ENCODE results near the gene PIK3AP1. TPM values are rescaled to one million over a fixed set of nuclear protein-coding genes. Genes with fewer than 3 reads are reported as not detected.

The PIK3AP1 gene
- total RNA-seq, 1 experiment from 2014 or later = 7.1 TPM

DNA sequence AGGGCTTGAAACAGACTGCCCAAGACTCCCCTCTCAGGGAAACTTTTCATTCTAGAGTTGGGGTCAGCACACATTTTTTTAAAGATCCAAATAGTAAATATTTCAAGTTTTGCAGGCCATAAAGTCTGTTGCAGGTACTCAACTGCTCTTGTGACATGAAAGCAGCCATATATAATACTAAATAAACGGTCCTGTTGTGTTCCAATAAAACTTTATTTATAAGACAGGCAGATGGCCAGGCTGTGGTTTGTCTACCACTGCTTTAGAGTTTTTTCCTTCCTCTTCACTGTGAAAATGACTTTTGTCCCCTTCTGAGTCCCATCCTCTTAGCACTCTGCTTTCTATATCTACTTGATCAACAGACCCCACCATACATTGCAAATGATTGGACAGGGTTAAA, 93.0 kb downstream of the PIK3AP1 start:
- Histone ChIP-seq H4K20me1 (ENCODE audit: insufficient read depth) (no peaks in the 10 kb centered on the region), H2AFZ (ENCODE audit: low read depth, low read length, poor library complexity, severe bottlenecking) (no peak overlapping the region), H3K79me2 (ENCODE audit: insufficient read depth, low read length) (no peaks in the 10 kb centered on the region), H3K27ac (ENCODE audit: low read depth, low read length) (no peak overlapping the region), H3K36me3 (ENCODE audit: control insufficient read depth in 1 of 2, insufficient read depth in 2 of 2, low read length in 2 of 2) (no peaks in the 10 kb centered on the region), H3K27me3 (ENCODE audit: insufficient read depth, low read length) (no peaks in the 10 kb centered on the region), H3K4me2 (ENCODE audit: low read length) (no peak overlapping the region), H3K4me1 (ENCODE audit: control insufficient read depth in 1 of 2, insufficient read depth in 2 of 2, low read length in 2 of 2) (no peaks in the 10 kb centered on the region), H3K9me2 (ENCODE audit: insufficient read depth) (no peaks in the 10 kb centered on the region), H3K9ac (ENCODE audit: low read length) (no peak overlapping the region), H3K9me3 (ENCODE audit: control insufficient read depth in 1 of 2, insufficient read depth in 1 of 2, low read depth in 1 of 2, low read length in 2 of 2) (no peaks in the 10 kb centered on the region), H3K4me3 (replicated peaks in 1 of 2; ENCODE audit: low read depth in 1 of 2, low read length in 2 of 2) (no peak overlapping the region)
- ChIA-PET CTCF (no interaction called here), RAD21 (ENCODE audit: low non-redundant PET in 1 of 2, low total read pairs in 2 of 2, uncharacterized antibody in 2 of 2, unreplicated experiment in 2 of 2) (no interaction called here), POLR2A (no interaction called here)
- ATAC-seq (no peak), DNase-seq (ENCODE audit: low read depth, low spot score) (no peak)
- no TSS peak for BruUV-seq (replicated peaks)
- intact Hi-C loops (cut with micrococcal nuclease) = no loop called here
- TF ChIP-seq, protein P1, sequence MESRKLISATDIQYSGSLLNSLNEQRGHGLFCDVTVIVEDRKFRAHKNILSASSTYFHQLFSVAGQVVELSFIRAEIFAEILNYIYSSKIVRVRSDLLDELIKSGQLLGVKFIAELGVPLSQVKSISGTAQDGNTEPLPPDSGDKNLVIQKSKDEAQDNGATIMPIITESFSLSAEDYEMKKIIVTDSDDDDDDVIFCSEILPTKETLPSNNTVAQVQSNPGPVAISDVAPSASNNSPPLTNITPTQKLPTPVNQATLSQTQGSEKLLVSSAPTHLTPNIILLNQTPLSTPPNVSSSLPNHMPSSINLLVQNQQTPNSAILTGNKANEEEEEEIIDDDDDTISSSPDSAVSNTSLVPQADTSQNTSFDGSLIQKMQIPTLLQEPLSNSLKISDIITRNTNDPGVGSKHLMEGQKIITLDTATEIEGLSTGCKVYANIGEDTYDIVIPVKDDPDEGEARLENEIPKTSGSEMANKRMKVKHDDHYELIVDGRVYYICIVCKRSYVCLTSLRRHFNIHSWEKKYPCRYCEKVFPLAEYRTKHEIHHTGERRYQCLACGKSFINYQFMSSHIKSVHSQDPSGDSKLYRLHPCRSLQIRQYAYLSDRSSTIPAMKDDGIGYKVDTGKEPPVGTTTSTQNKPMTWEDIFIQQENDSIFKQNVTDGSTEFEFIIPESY (IDR thresholded peaks at IDR 0.05; ENCODE audit: extremely low read depth, insufficient replicate concordance, low read length) = no peak
- TF ChIP-seq POLR2A (IDR thresholded peaks at IDR 0.05; ENCODE audit: borderline replicate concordance, extremely low read depth, insufficient read depth, insufficient read length) (no peak), SP1 (IDR thresholded peaks at IDR 0.05; ENCODE audit: low read depth) (no peak), POLR2AphosphoS5 (IDR thresholded peaks at IDR 0.05; ENCODE audit: low read depth, low read length) (no peak), ZNF274 (IDR thresholded peaks at IDR 0.05; ENCODE audit: low read depth, low read length) (no peak), CEBPB (IDR thresholded peaks at IDR 0.05; ENCODE audit: low read depth) (no peak), CBX3 (IDR thresholded peaks at IDR 0.05; ENCODE audit: low read depth) (no peak), SRF (IDR thresholded peaks at IDR 0.05; ENCODE audit: low read depth) (no peak), EZH2 (IDR thresholded peaks at IDR 0.05) (no peak), EGR1 (IDR thresholded peaks at IDR 0.05; ENCODE audit: low read depth) (no peak), FOSL1 (IDR thresholded peaks at IDR 0.05; ENCODE audit: low read depth) (no peak), YY1 (IDR thresholded peaks at IDR 0.05; ENCODE audit: extremely low read depth, insufficient replicate concordance, low read depth, low read length) (no peak)
- TF ChIP-seq, protein P2, sequence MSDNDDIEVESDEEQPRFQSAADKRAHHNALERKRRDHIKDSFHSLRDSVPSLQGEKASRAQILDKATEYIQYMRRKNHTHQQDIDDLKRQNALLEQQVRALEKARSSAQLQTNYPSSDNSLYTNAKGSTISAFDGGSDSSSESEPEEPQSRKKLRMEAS (IDR thresholded peaks at IDR 0.05) = no peak

All from HCT116 (cell line).